ENCODE data around the gene RABGAP1L.
"Not testable (repeated sequence)": the region's sequence is repeated elsewhere in the genome, so short reads cannot be mapped to it uniquely, and the experiment has no call there.

RABGAP1L gene

DNA sequence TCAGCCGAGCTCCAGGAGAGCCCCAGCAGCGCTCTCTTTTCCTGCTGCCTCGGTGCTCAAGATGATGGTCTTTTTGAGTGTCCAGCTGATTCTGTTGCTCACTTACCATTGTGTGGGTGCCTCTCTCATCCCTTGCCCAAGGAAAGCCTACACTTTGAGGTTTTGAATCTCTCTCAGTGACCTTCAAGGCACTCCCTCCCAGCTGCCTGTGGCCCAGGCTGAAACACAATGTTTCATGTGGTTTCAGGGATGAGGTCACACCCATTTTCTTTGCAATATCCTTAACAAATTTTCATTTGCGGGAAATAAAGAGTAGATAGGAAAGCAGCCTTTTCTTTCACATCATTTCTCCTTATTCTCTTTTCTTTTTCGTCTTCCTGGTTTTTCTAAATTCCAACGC lies 876.5 kb downstream of the RABGAP1L start:
- TF ChIP-seq, protein P1, sequence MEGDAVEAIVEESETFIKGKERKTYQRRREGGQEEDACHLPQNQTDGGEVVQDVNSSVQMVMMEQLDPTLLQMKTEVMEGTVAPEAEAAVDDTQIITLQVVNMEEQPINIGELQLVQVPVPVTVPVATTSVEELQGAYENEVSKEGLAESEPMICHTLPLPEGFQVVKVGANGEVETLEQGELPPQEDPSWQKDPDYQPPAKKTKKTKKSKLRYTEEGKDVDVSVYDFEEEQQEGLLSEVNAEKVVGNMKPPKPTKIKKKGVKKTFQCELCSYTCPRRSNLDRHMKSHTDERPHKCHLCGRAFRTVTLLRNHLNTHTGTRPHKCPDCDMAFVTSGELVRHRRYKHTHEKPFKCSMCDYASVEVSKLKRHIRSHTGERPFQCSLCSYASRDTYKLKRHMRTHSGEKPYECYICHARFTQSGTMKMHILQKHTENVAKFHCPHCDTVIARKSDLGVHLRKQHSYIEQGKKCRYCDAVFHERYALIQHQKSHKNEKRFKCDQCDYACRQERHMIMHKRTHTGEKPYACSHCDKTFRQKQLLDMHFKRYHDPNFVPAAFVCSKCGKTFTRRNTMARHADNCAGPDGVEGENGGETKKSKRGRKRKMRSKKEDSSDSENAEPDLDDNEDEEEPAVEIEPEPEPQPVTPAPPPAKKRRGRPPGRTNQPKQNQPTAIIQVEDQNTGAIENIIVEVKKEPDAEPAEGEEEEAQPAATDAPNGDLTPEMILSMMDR (IDR thresholded peaks at IDR 0.05; ENCODE audit: insufficient read depth, low read depth, low read length, missing control alignments): no peak
- no peak overlapping the region for H3K4me3 ChIP-seq (ENCODE audit: low read length)
- no peak for DNase-seq (ENCODE audit: low read depth)

DNA sequence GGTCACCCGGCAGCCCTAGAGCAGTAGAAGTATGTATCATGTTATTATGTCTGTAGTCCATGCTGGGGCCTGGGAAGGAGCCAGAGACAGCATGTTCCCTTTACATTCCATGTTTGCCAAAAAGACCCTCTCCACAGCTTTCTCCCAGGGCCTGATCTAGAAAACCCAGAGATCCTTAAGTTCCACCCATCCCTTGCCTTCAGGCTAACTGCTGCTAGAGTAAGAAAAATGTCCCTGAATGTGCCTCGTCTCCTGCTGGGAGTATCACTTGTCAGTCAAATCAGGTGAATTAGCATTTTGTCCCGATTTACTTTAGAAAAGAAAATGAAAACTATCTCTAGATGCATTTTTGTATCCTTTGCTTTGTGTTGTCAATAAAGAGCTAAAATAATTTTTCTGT lies 877.2 kb downstream of the RABGAP1L start:
- no peak overlapping the region for H3K4me3 ChIP-seq (ENCODE audit: low read length)
- DNase-seq (ENCODE audit: low read depth): no peak
- TF ChIP-seq, protein P1 (IDR thresholded peaks at IDR 0.05; ENCODE audit: insufficient read depth, low read depth, low read length, missing control alignments): no peak

- DNase-seq (ENCODE audit: low read depth): no peak
- H3K4me3 ChIP-seq (ENCODE audit: low read length): no peak overlapping the region
- TF ChIP-seq, protein P1 (IDR thresholded peaks at IDR 0.05; ENCODE audit: insufficient read depth, low read depth, low read length, missing control alignments): no peak
Measured at GRCh38 chr1:175037416-175037815, 878.1 kb downstream of the RABGAP1L start.

DNA sequence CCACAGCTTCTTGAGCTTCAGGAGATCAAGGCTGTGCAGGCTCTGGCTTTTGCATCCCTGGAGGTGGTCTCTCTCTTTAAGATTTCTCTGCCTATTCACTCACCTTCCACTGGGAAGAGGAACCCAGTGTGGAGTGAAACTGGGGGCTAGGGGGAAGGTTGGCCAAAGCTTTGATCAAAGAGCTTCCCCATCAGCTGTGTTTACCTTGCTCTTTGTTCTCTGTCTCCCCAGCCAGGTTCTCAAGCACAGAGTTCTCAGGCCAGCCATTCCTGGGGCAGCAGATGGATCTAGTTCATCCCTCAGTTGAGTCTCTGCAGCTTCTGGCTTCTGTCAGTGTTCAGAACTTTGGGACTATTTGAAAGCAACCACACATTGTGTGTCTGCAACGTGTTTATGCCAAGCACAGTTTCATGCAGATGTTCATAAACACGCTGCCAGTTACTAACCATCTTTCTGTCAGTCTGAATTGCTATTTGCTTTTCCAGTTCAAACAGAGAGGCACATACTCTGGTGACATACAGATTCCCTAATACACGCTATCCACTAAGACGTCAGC lies 881.1 kb downstream of the RABGAP1L start:
- no peak for DNase-seq (ENCODE audit: low read depth)
- TF ChIP-seq, protein P1 (IDR thresholded peaks at IDR 0.05; ENCODE audit: insufficient read depth, low read depth, low read length, missing control alignments): no peak
- no peak overlapping the region for H3K4me3 ChIP-seq (ENCODE audit: low read length)

GRCh38 chr1:175042650-175043049 lies 883.3 kb downstream of the RABGAP1L start:
- H3K4me3 ChIP-seq (ENCODE audit: low read length): no peak overlapping the region
- TF ChIP-seq, protein P1 (IDR thresholded peaks at IDR 0.05; ENCODE audit: insufficient read depth, low read depth, low read length, missing control alignments): no peak
- no peak for DNase-seq (ENCODE audit: low read depth)

GRCh38 chr1:175043824-175044223 lies 884.5 kb downstream of the RABGAP1L start:
- TF ChIP-seq, protein P1 (IDR thresholded peaks at IDR 0.05; ENCODE audit: insufficient read depth, low read depth, low read length, missing control alignments): no peak
- no peak overlapping the region for H3K4me3 ChIP-seq (ENCODE audit: low read length)
- no peak for DNase-seq (ENCODE audit: low read depth)

DNA sequence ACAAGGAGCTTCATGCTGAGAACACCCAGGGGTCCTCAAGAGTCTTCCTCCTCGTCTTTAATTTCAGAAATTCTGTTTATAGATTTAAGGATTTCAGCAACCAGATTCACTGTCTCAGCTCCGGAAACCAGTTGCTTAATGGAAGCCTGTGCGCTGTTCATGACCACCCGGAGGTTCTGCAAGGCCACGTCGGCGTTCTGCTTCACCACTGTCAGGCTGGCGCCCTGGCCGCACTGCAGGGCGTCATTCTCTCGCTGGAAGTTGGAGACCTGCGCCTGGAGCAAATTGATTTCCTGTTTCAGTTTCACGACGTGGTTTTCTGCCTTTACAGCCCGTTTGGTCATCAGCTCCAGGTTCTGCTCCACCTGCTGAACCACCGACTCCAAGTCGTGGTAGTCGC lies 885.3 kb downstream of the RABGAP1L start:
- H3K4me3 ChIP-seq (ENCODE audit: low read length); DNase-seq (ENCODE audit: low read depth): not testable (repeated sequence)
